CD4-positive, alpha-beta memory T cell (primary cell): Measurements from ENCODE around the gene CDK8. TPM values are rescaled to one million over a fixed set of nuclear protein-coding genes. Genes with fewer than 3 reads are reported as not detected.
"Not testable (repeated sequence)": the region's sequence is repeated elsewhere in the genome, so short reads cannot be mapped to it uniquely, and the experiment has no call there.

ENCODE experiments used
- CTCF ChIA-PET: fragments of 350-600 bp; sonication (Branson Sonifier 250); formaldehyde crosslinking; loops from one replicate; lab custom pipeline; 2021; ENCODE audit warnings: inconsistent platforms; ENCODE audit not compliant: partially characterized antibody; lab: Charles Lee
- POLR2A ChIA-PET: fragments of 350-600 bp; sonication (Branson Sonifier 250); formaldehyde crosslinking; loops from one replicate; lab custom pipeline; 2021; ENCODE audit not compliant: partially characterized antibody; lab: Charles Lee
- DNase-seq, 5 donors: peaks; one replicate each; pipeline versions ENCODE4 v3.0.0 to v3.0.0-alpha.2; 2020 to 2022; ENCODE audit warnings: mixed read lengths in 1 of 5
- H3K27ac ChIP-seq: one replicate; pipeline ENCODE4 v1.7.0; 2013; ENCODE audit warnings: low read depth, low read length
- H3K27me3 ChIP-seq: 2 replicates; pipeline ENCODE4 v1.7.0; 2013; ENCODE audit warnings: mild to moderate bottlenecking, low read length, moderate library complexity; ENCODE audit not compliant: insufficient read depth
- H3K36me3 ChIP-seq: 2 replicates; pipeline ENCODE4 v1.7.0; 2013; ENCODE audit warnings: mild to moderate bottlenecking, low read length, moderate library complexity; ENCODE audit not compliant: insufficient read depth
- H3K4me1 ChIP-seq: 2 replicates; pipeline ENCODE4 v1.7.0; 2013; ENCODE audit warnings: mild to moderate bottlenecking, low read length, moderate library complexity; ENCODE audit not compliant: insufficient read depth
- H3K4me3 ChIP-seq, 2 donors: one replicate each; pipeline ENCODE4 v1.7.0; 2013; ENCODE audit warnings: low read length in 2 of 2, mild to moderate bottlenecking in 1 of 2
- H3K9me3 ChIP-seq, 2 donors: one replicate each; pipeline ENCODE4 v1.7.0; 2013; ENCODE audit warnings: low read length in 2 of 2, control low read depth in 1 of 2; ENCODE audit not compliant: control insufficient read depth in 1 of 2
- H3K27ac Mint-ChIP-seq, 7 donors: one replicate each; pipeline ENCODE4 v1.8.0; 2020 to 2021; ENCODE audit warnings: mixed read lengths in 7 of 7, mild to moderate bottlenecking in 6 of 7, inconsistent platforms in 3 of 7, moderate library complexity in 3 of 7
- H3K27me3 Mint-ChIP-seq, 2 donors: one replicate each; pipeline ENCODE4 v1.8.0; 2020 to 2021; ENCODE audit warnings: mixed read lengths in 2 of 2
- H3K36me3 Mint-ChIP-seq, 2 donors: one replicate each; pipeline ENCODE4 v1.8.0; 2020 to 2021; ENCODE audit warnings: mixed read lengths in 2 of 2, inconsistent platforms in 1 of 2, mild to moderate bottlenecking in 1 of 2
- H3K4me1 Mint-ChIP-seq, 4 donors: one replicate each; pipeline ENCODE4 v1.8.0; 2020 to 2021; ENCODE audit warnings: mixed read lengths in 4 of 4, mild to moderate bottlenecking in 1 of 4
- H3K4me3 Mint-ChIP-seq, 8 donors: one replicate each; pipeline ENCODE4 v1.8.0; 2020 to 2021; ENCODE audit warnings: mixed read lengths in 8 of 8, mild to moderate bottlenecking in 7 of 8, moderate library complexity in 6 of 8, inconsistent platforms in 3 of 8
- H3K9me3 Mint-ChIP-seq, 8 donors: one replicate each; pipeline ENCODE4 v1.8.0; 2020 to 2021; ENCODE audit warnings: mixed read lengths in 8 of 8, mild to moderate bottlenecking in 5 of 8, inconsistent platforms in 3 of 8, moderate library complexity in 1 of 8
- intact Hi-C: fragments of 100-400 bp; cut with micrococcal nuclease; formaldehyde crosslinking; loops from one replicate; pipeline ENCODE4 v1.15.1; 2023
- polyA plus RNA-seq, 2 donors: library from polyadenylated mRNA; unstranded; fragments of 300-500 nt; fragmentation: Illumina TruSeq; gene quantifications; one replicate each; pipeline ENCODE4 v1.2.3, GENCODE V29; 2021
- total RNA-seq, 2 experiments: library from RNA; stranded (reverse); gene quantifications; one replicate each; pipeline ENCODE4 v1.2.3, GENCODE V29; 2021

Gene CDK8
- total and polyA plus RNA-seq, 4 experiments from 2014 or later: 4.7 to 11.7 (median 8.6) TPM

DNA sequence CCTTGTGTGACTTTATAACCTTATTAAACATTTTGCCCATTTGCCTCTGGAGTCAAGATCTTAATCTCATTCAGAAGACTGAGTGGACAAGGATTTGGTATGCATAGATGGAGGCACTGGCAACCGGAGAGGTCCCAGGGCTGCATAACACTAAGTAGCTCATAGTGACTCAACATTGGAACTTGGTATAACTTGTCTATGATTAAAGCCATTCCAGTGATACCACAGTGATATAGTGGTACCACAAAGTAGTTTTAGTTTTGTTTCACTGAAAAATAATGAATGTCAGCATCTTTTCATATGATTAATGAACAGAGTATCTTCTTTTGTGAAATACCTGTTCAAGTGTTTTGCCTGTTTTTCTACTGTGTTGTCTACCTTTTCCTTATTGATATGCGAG lies 26.4 kb downstream of the CDK8 start:
- H3K4me3 Mint-ChIP-seq: no peak overlapping the region
- H3K36me3 ChIP-seq: no peaks in the 10 kb centered on the region
- peaks cover 3 to 11% (median 7%) of the 10 kb centered on the region in 4 donors for H3K4me1 Mint-ChIP-seq
- peak overlapping the region in 1 of 7 donors; percentile 48 for H3K27ac Mint-ChIP-seq
- peaks cover 0 to 7% (median under 1%) of the 10 kb centered on the region in 8 donors for H3K9me3 Mint-ChIP-seq
- POLR2A ChIA-PET: no interaction called here
- H3K4me3 ChIP-seq: no peak overlapping the region
- no peaks in the 10 kb centered on the region for H3K27me3 ChIP-seq
- CTCF ChIA-PET: interaction anchor here (0.9 kb wide), 1 partner anchor 9 kb away, joined by 3 read pairs; no protein-coding TSS in a partner anchor
- H3K36me3 Mint-ChIP-seq: peaks cover 10 to 26% of the 10 kb centered on the region in 2 donors
- intact Hi-C loops: no loop called here
- DNase-seq: no peak
- H3K27me3 Mint-ChIP-seq: no peaks in the 10 kb centered on the region
- H3K4me1 ChIP-seq: no peaks in the 10 kb centered on the region
- no peaks in the 10 kb centered on the region for H3K9me3 ChIP-seq
- H3K27ac ChIP-seq: no peak overlapping the region

GRCh38 chr13:26280822-26281221 lies 26.9 kb downstream of the CDK8 start:
- no peak overlapping the region for H3K27ac ChIP-seq

GRCh38 chr13:26285911-26286310 lies 32.0 kb downstream of the CDK8 start:
- H3K9me3 Mint-ChIP-seq, DNase-seq, H3K9me3 ChIP-seq, H3K27me3 Mint-ChIP-seq, H3K4me1 ChIP-seq, POLR2A ChIA-PET, H3K27ac Mint-ChIP-seq, H3K27me3 ChIP-seq, CTCF ChIA-PET, H3K4me3 ChIP-seq, H3K27ac ChIP-seq, H3K4me3 Mint-ChIP-seq, intact Hi-C loops, H3K36me3 ChIP-seq: not testable (repeated sequence)
- Mint-ChIP-seq H3K36me3 (peaks cover 4 to 12% of the 10 kb centered on the region in 2 donors), H3K4me1 (peaks cover 5 to 12% (median 6%) of the 10 kb centered on the region in 4 donors)

More at GRCh38 chr13:26280822-26281221, 26.9 kb downstream of the CDK8 start:
- DNase-seq: no peak
- Histone ChIP-seq H3K36me3 (no peaks in the 10 kb centered on the region), H3K27me3 (no peaks in the 10 kb centered on the region), H3K9me3 (no peaks in the 10 kb centered on the region), H3K4me1 (no peaks in the 10 kb centered on the region), H3K4me3 (no peak overlapping the region)
- no peak overlapping the region for H3K4me3 Mint-ChIP-seq
- no peak overlapping the region for H3K27ac Mint-ChIP-seq
- H3K27me3 Mint-ChIP-seq: no peaks in the 10 kb centered on the region
- intact Hi-C loops: no loop called here
- H3K9me3 Mint-ChIP-seq: peaks cover 0 to 7% (median 2%) of the 10 kb centered on the region in 8 donors
- ChIA-PET CTCF (interaction anchor here (0.9 kb wide), 1 partner anchor 9 kb away, joined by 3 read pairs; no protein-coding TSS in a partner anchor), POLR2A (no interaction called here)
- peaks cover 10 to 26% of the 10 kb centered on the region in 2 donors for H3K36me3 Mint-ChIP-seq
- peaks cover 3 to 13% (median 8%) of the 10 kb centered on the region in 4 donors for H3K4me1 Mint-ChIP-seq

GRCh38 chr13:26288838-26289237 lies 34.9 kb downstream of the CDK8 start:
- DNase-seq, H3K4me3 ChIP-seq, H3K9me3 Mint-ChIP-seq, H3K9me3 ChIP-seq, H3K36me3 ChIP-seq, H3K27ac Mint-ChIP-seq, H3K36me3 Mint-ChIP-seq, POLR2A ChIA-PET, CTCF ChIA-PET, H3K4me1 ChIP-seq, H3K4me3 Mint-ChIP-seq, H3K27ac ChIP-seq, H3K27me3 Mint-ChIP-seq, intact Hi-C loops, H3K27me3 ChIP-seq: not testable (repeated sequence)
- H3K4me1 Mint-ChIP-seq: peaks cover 10 to 19% (median 16%) of the 10 kb centered on the region in 4 donors

GRCh38 chr13:26295812-26296211 lies 41.9 kb downstream of the CDK8 start:
- H3K27ac Mint-ChIP-seq: peak overlapping the region in 1 of 7 donors; percentile 11

GRCh38 chr13:26299168-26299750 lies 45.3 kb downstream of the CDK8 start:
- Mint-ChIP-seq H3K4me3 (peak overlapping the region in 2 of 8 donors; percentile 4 to 31), H3K4me1 (peaks cover 31 to 79% (median 58%) of the 10 kb centered on the region in 4 donors), H3K27ac (peak overlapping the region in 1 of 7 donors; percentile 19), H3K27me3 (no peaks in the 10 kb centered on the region), H3K36me3 (peaks cover 0 to under 1% of the 10 kb centered on the region in 2 donors), H3K9me3 (peaks cover 0 to 3% (median 0%) of the 10 kb centered on the region in 8 donors)
- ChIA-PET POLR2A (no interaction called here), CTCF (no interaction called here)
- Histone ChIP-seq H3K36me3 (no peaks in the 10 kb centered on the region), H3K4me1 (no peaks in the 10 kb centered on the region), H3K4me3 (no peak overlapping the region), H3K27ac (no peak overlapping the region), H3K9me3 (no peaks in the 10 kb centered on the region), H3K27me3 (no peaks in the 10 kb centered on the region)
- no peak for DNase-seq
- intact Hi-C loops: no loop called here

More at GRCh38 chr13:26295812-26296211, 41.9 kb downstream of the CDK8 start:
- no peak overlapping the region for H3K4me3 ChIP-seq
- H3K36me3 ChIP-seq: no peaks in the 10 kb centered on the region
- POLR2A ChIA-PET: no interaction called here
- CTCF ChIA-PET: no interaction called here
- no peaks in the 10 kb centered on the region for H3K4me1 ChIP-seq
- DNase-seq: no peak
- peaks cover 0 to 4% of the 10 kb centered on the region in 2 donors for H3K36me3 Mint-ChIP-seq
- H3K27me3 Mint-ChIP-seq: no peaks in the 10 kb centered on the region
- peaks cover 32 to 59% (median 47%) of the 10 kb centered on the region in 4 donors for H3K4me1 Mint-ChIP-seq
- H3K27ac ChIP-seq: no peak overlapping the region
- no peaks in the 10 kb centered on the region for H3K27me3 ChIP-seq
- H3K9me3 Mint-ChIP-seq: peaks cover 0 to 3% (median 0%) of the 10 kb centered on the region in 8 donors
- no peaks in the 10 kb centered on the region for H3K9me3 ChIP-seq
- intact Hi-C loops: no loop called here
- no peak overlapping the region for H3K4me3 Mint-ChIP-seq

- Histone ChIP-seq H3K9me3 (no peaks in the 10 kb centered on the region), H3K27me3 (no peaks in the 10 kb centered on the region), H3K4me1 (no peaks in the 10 kb centered on the region), H3K36me3 (no peaks in the 10 kb centered on the region), H3K27ac (no peak overlapping the region), H3K4me3 (no peak overlapping the region)
- intact Hi-C loops: no loop called here
- Mint-ChIP-seq H3K27ac (no peak overlapping the region), H3K4me1 (peaks cover 35 to 72% (median 55%) of the 10 kb centered on the region in 4 donors), H3K9me3 (peaks cover 0 to 3% (median 0%) of the 10 kb centered on the region in 8 donors), H3K4me3 (no peak overlapping the region), H3K36me3 (no peaks in the 10 kb centered on the region), H3K27me3 (no peaks in the 10 kb centered on the region)
- no peak for DNase-seq
- POLR2A ChIA-PET: no interaction called here
- CTCF ChIA-PET: no interaction called here
Observed at GRCh38 chr13:26300140-26300539, 46.2 kb downstream of the CDK8 start.
